Hematopoietic multipotent progenitor cell treated with erythropoietin and hydrocortisone succinate and interleukin-3 and kit ligand, for 15 days (in vitro differentiated cells): Measurements from ENCODE around the gene IMPA2.
"Not testable (repeated sequence)": the region's sequence is repeated elsewhere in the genome, so short reads cannot be mapped to it uniquely, and the experiment has no call there.

Experiments used
- DNase-seq: peaks from one replicate; pipeline ENCODE4 v3.0.0-alpha.2; 2015; ENCODE audit warnings: low spot score

IMPA2 gene

GRCh38 chr18:11962597-11962996, 18.7 kb upstream of the IMPA2 start:
- DNase-seq: no peak

GRCh38 chr18:11963991-11964484, 17.3 kb upstream of the IMPA2 start:
- no peak for DNase-seq

- no peak for DNase-seq
Observed at GRCh38 chr18:11969904-11970835, 11.1 kb upstream of the IMPA2 start.

DNA sequence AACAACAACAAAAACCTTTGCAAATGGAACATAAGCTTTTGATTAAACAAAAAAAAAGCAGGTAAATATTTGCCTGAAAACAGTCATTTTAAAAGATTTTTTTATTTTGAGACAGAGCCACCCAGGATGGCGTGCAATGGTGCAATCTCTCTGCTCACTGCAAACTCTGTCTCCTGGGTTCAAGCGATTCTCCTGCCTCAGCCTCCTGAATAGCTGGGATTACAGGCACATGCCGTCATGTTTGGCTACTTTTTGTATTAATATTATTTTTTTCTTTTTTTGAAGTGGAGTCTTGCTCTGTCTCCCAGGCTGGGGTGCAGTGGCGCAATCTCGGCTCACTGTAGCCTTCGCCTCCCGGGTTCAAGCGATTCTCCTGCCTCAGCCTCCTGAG, 10.5 kb upstream of the IMPA2 start:
- DNase-seq: not testable (repeated sequence)

DNA sequence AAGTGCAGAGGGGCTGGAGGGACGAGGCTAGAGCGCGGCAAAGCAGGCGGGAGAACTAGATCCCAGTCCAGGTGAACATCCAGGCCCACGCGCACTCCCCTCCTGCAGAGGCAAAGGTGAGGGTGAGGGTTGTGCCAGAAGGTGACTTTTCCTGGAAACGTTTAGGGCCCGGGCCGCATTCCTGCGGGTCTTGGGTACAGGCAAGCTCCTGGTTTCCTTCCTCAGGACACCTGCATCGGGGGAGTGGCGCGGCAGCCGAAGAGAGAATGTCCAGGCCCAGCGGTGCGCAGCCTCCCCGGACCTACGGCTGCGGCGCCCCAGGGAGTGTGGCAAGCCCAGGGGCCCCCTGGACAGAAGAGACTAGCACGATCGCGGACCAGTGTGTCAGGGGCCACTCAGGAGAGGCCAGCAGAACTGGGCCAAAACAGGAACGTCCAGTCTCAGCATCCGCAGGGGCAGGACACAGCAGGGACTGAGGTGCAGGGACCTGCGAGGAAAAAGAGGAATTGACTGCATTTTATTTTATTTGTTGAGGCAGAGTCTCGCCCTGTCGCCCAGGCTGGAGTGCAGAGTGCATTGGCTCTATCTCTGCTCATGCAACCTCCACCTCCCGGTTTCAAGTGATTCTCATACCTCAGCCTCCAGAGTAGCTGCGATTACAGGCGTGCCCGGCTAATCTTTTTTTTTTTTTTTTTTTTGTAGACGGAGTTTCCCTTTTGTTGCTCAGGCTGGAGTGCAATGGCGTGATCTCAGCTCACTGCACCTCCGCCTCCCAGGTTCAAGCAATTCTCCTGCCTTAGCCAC, 8.7 kb upstream of the IMPA2 start:
- no peak for DNase-seq

DNA sequence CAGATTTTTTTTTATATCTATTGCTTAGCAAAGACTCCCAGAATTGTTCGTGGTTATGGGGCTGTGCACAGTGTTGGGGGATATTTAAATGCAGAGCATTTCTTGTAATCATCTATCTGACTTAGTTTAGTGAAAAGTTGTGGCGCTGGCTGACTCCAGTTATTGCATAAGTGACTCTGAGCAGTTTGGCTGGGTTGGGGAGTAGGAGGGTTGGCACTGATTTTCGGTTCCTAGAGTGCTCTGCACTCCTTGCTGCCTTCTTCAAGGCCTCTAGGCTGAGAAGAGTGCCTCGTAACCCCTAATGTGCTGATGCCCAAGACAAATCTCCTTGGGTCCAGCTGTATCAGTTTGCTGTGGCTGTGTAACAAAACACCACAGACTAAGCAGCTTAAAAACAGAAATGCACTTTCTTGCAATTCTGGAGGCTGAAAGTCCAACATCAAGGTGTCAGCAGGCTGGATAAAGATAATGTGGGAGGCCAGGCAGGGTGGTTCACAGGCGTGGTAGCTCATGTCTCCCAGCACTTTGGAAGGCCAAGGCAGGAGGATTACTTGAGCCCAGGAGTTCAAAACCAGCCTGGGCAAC, 6.5 kb upstream of the IMPA2 start:
- DNase-seq: no peak

GRCh38 chr18:11975723-11976122, 5.6 kb upstream of the IMPA2 start:
- DNase-seq: no peak

- DNase-seq: no peak
Observed at GRCh38 chr18:11976315-11977152, 4.8 kb upstream of the IMPA2 start.

GRCh38 chr18:11977153-11977466, 4.2 kb upstream of the IMPA2 start:
- no peak for DNase-seq

- no peak for DNase-seq
Observed at GRCh38 chr18:11978956-11979355, 2.4 kb upstream of the IMPA2 start.

GRCh38 chr18:11980163-11980493, 1.2 kb upstream of the IMPA2 start:
- no peak for DNase-seq

DNA sequence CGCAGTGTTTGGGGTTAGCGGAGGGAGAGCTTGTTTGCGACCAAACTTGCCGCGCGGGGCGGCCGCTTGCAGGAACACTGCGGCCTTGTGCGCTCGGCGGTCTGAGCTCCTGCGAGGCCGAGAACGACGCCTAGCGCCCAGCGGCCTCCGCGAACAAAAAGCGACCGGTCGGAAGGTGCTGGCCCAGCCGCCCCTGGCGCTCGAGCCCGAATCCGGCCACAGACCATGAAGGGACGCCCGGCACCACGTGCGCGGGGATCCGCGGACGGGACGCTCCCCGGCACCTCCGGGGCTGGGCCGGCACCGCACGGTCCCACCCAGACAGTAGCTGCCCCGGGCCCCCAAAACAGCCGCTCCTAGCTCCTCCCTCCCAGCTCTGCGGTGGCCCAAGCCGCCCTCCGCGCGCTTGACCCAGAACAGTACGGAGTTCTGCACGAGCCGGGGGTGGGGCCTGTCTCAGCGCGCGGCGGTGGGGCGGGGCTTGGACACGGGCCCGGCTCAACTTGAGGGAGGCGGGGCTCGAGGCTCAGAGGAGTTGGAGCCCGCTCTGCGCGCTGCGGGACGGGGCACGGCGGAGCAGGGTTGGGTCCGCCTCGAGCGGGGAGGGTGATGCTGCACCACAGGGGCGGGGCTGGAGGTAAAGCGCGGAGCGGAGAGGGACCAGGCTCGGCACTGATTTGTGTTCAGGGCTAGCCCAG, 664 bp upstream of the IMPA2 start:
- peak; percentile 96 for DNase-seq

- DNase-seq: no peak
Observed at GRCh38 chr18:11981543-11982366, 448 bp downstream of the IMPA2 start.

DNA sequence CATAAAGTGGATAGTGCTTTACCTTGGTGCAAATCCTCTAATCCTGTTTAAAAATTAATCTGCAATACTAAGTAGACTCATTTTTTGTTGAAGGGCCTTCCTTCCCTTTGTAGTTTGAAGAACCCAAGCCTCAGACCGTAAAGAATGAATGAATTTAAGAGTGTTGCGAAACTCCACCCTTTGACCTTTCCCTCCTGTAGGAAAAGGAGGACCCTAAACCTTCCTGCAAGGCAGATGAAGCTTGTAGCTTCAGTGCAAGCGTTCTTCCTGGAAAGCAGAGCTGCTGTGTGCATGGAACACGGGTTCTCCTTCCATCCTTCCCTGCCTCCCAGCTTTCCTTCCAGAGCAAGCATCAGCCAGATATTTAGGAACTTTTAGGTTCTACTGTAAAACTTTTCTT, 1.7 kb downstream of the IMPA2 start:
- no peak for DNase-seq

DNA sequence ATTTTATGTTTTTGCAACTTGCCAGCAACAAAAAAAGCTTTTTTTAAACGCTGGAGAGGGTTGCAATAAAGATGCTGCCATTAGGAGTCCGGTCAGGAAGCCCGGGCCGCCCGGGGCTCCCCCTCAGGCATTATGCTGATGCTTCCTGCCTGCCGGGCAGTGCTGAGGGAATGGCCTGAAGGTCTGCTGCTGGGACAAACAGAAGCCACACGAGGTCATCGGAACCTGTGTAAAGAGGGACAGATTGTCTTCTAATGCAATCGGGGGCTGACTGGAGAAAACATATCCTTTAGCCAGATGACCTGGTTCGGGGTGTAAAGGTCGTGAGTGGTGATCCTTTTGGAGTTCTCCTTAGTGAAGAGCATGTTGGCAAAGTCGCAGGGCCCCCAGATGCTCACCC, 2.3 kb downstream of the IMPA2 start:
- DNase-seq: no peak

DNA sequence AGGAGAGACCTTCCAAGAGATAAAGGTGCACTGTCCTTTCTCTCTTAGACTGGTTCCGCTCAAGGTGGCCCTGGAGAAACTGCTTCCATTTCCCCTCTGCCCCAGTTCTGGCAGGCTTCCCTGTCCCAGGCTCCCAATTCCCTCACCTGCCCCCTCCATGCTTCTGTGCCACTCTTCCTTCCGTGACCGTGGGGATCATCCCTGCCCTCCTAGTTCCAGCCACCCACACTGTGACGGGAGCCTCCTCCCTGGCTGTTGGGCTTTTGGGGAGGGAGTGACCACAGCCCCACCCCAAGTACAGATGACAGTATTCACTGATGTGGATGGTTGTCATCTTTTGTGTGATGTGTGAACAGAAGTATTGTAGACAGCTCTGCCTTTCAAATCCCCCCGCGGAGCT, 2.8 kb downstream of the IMPA2 start:
- no peak for DNase-seq

DNA sequence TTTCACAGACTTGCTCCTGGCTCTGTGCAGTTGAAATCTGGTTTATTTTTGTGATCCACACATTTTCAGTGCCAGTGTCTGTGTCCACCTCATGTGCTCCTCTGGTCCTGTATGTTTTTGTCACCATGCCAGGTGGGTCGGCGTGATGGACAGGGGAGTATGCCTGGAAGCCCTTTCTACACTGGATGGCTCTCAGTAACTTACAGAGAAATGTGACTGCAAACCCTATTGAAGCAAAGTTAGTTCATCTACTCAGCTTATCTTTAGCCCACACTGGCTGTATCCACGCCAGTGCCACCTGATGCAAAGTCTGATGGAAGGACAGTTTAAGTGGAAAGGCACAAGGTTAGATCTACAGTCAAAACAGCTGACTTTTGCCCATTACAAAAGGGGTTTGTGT, 4.3 kb downstream of the IMPA2 start:
- peak; percentile 73 for DNase-seq

DNA sequence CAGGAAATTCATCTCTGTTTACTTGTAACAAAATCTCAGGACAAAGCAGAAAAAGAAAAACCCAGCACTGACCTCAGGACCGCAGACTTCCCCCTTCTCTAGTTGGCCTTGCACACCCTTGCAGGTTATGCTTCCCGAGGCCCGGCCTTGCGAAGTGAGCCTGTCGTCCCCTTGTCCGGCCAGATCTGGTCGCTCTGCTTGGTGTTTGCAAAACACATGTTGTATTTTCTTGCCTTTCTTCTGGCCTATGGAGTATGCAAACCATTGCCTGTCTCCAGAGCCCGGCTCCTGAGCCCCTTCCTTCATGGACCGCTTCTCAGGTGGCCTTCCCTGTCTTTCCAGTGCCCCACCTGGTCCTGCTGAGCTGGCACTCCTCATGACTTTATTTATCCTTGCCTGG, 4.8 kb downstream of the IMPA2 start:
- DNase-seq: no peak

- peak; percentile 90 for DNase-seq
Observed at GRCh38 chr18:11987527-11987926, 6.2 kb downstream of the IMPA2 start.

- no peak for DNase-seq
Observed at GRCh38 chr18:11989174-11989573, 7.9 kb downstream of the IMPA2 start.

GRCh38 chr18:11989966-11990380, 8.7 kb downstream of the IMPA2 start:
- no peak for DNase-seq
